Dermis microvascular lymphatic vessel endothelial cell (primary cell): ENCODE results near the gene GRHPR. TPM values are rescaled to one million over a fixed set of nuclear protein-coding genes. Genes with fewer than 3 reads are reported as not detected.
"Not testable (repeated sequence)": the region's sequence is repeated elsewhere in the genome, so short reads cannot be mapped to it uniquely, and the experiment has no call there.

Source experiments
- DNase-seq, 2 donors: peaks; one replicate each; pipeline versions ENCODE4 v3.0.0 to v3.0.0-alpha.2; 2010; ENCODE audit warnings: low read depth in 2 of 2
- total RNA-seq: library from RNA; depleted of rRNA; stranded (reverse); fragments of >200 nt; gene quantifications from 2 replicates; pipeline ENCODE4 v1.2.1, GENCODE V29; 2014

GRHPR gene
- total RNA-seq, result 97.1 and 122 TPM in 2 replicates

GRCh38 chr9:37422289-37423104 is at the start of gene GRHPR:
TSS of gene GRHPR (plus strand) at chr9:37422696. CDS start at chr9:37422751, 55 bp downstream.
- DNase-seq, result peak; percentile 40 to 82

- no peak for DNase-seq
Observed at GRCh38 chr9:37372839-37373238, 49.7 kb upstream of the GRHPR start.

GRCh38 chr9:37373621-37374020 is 48.9 kb upstream of the GRHPR start:
- DNase-seq, result no peak

- no peak for DNase-seq
Observed at GRCh38 chr9:37374892-37375291, 47.6 kb upstream of the GRHPR start.

- no peak for DNase-seq
Observed at GRCh38 chr9:37377688-37378612, 44.5 kb upstream of the GRHPR start.

- DNase-seq, result no peak
Observed at GRCh38 chr9:37378613-37379004, 43.9 kb upstream of the GRHPR start.

- DNase-seq, result no peak
Observed at GRCh38 chr9:37379835-37380234, 42.7 kb upstream of the GRHPR start.

GRCh38 chr9:37380570-37380969 is 41.9 kb upstream of the GRHPR start:
- DNase-seq, result no peak

GRCh38 chr9:37381094-37381741 is 41.3 kb upstream of the GRHPR start:
- no peak for DNase-seq

GRCh38 chr9:37382161-37382981 is 40.1 kb upstream of the GRHPR start:
- DNase-seq, result no peak

- no peak for DNase-seq
Observed at GRCh38 chr9:37382982-37383357, 39.5 kb upstream of the GRHPR start.

- DNase-seq, result no peak
Observed at GRCh38 chr9:37383393-37383792, 39.1 kb upstream of the GRHPR start.

GRCh38 chr9:37383876-37384746 is 38.4 kb upstream of the GRHPR start:
- DNase-seq, result no peak

- DNase-seq, result no peak
Observed at GRCh38 chr9:37385286-37385685, 37.2 kb upstream of the GRHPR start.

GRCh38 chr9:37386988-37387387 is 35.5 kb upstream of the GRHPR start:
- no peak for DNase-seq

- peak in 1 of 2 donors; percentile 29 for DNase-seq
Observed at GRCh38 chr9:37390759-37391158, 31.7 kb upstream of the GRHPR start.

GRCh38 chr9:37392272-37392671 is 30.2 kb upstream of the GRHPR start:
- no peak for DNase-seq

GRCh38 chr9:37395229-37395628 is 27.3 kb upstream of the GRHPR start:
- no peak for DNase-seq

- no peak for DNase-seq
Observed at GRCh38 chr9:37395663-37396062, 26.8 kb upstream of the GRHPR start.

- not testable (repeated sequence) for DNase-seq
Observed at GRCh38 chr9:37397948-37398347, 24.5 kb upstream of the GRHPR start.
